SH-SY5Y (cell line): ENCODE measurements around the gene TMEM101.

ENCODE experiments used
- GATA2 ChIP-seq: IDR thresholded peaks from 2 replicates; pipeline ENCODE4 v1.6.1; 2011; ENCODE audit warnings: mild to moderate bottlenecking, low read depth, low read length
- GATA3 ChIP-seq: IDR thresholded peaks from 2 replicates; pipeline ENCODE4 v1.6.1; 2011; ENCODE audit warnings: low read depth, mild to moderate bottlenecking, low read length, moderate library complexity

GRCh38 chr17:43974382-43975266 is 40.1 kb downstream of the TMEM101 start:
- peak; percentile 36; the same call in 1 of the 2 replicates for TF ChIP-seq GATA2
- no peak for TF ChIP-seq GATA3
